ENCODE data around the gene IGFBP2.

Gene IGFBP2

DNA sequence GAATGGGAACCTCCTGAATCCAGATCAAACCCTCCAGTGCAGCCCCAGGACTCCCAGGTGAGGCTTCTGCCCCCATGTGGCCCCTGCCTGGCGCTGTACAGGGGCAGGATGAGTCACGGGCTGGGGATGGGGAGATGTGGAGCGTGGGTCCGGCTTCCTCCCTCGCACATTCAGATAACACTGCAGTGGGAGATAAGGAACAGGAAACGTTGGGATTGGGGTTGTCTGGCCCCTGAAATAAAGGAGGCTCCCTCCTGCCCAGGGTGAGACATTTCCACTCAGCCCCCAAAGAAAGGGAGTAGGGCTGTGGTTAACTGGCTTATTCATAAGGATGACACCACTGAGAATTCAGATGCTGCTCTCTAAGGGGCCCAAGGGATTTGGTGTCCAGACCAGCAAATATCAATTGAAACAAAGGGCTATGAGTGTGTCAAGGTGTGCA lies 31.4 kb downstream of the IGFBP2 start:
- DNase-seq: no peak

GRCh38 chr2:216665242-216665641 lies 32.0 kb downstream of the IGFBP2 start:
- peak; percentile 62 for DNase-seq

DNA sequence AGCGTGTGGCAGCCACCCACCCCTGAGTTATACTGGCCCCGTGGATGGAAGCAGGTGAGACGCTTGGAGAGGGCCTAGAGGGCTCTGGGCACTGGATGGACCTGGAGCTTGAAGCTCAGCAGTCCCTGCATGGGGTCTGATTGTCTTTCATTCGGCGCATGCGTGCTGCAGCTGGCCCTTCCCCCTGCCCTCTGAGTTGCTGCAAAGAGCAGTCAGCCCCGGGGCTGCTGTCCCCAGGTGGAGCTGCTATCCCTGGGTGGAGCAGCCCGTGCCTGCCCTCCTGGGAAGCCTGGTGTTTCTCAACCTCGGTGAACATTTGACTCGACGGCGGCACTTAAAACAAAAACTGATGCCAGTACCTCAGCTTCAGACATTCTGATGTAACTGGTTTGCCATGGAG lies 32.5 kb downstream of the IGFBP2 start:
- no peak for DNase-seq

- DNase-seq: peak; percentile 85
Observed at GRCh38 chr2:216666461-216667233, 33.4 kb downstream of the IGFBP2 start.

DNA sequence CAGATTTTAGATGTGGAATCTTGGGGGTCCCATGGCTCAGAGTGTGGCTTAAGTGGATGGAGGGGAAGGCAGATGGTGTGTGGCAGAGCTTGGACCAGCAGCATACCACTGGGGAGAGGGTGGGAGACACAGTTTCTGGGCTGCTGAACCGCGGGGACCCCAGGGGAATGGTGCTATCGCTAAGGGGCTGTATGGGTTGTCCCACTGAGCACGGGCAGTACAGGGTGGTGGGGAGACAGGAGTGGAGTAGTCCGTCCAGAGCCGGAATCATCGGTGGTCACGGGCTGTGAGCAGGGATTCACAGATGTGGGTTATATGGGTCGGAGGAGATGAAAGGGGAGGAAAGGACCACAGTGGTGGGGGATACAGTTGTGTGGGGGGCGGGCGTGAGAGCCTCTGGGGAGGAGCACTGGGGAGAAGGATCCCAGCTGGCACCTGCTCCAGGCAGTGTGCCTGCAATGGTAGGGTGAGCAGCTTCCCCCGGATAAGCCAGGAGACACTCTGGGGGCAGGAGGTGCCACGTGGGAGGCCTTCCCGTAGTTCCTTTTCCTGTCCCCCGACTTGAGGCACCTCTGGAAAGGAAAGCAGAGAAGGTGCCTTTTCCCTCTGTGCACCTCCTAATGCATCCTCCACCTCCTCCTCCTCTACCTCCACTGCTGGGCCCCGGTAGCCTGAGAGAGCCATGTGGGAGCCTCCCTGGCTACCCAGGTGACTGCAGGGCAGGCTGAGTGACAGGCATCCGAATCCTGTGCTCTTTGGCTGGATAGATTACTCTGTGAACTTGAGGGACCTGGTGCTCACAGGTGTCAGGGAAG lies 37.3 kb downstream of the IGFBP2 start:
- DNase-seq: no peak

- no peak for DNase-seq
Observed at GRCh38 chr2:216671081-216671411, 37.8 kb downstream of the IGFBP2 start.

- no peak for DNase-seq
Observed at GRCh38 chr2:216671791-216672343, 38.6 kb downstream of the IGFBP2 start.

GRCh38 chr2:216672466-216672865 lies 39.2 kb downstream of the IGFBP2 start:
- no peak for DNase-seq

GRCh38 chr2:216673021-216673420 lies 39.8 kb downstream of the IGFBP2 start:
- no peak for DNase-seq

GRCh38 chr2:216673609-216674008 lies 40.4 kb downstream of the IGFBP2 start:
- no peak for DNase-seq

- no peak for DNase-seq
Observed at GRCh38 chr2:216674376-216674775, 41.2 kb downstream of the IGFBP2 start.

DNA sequence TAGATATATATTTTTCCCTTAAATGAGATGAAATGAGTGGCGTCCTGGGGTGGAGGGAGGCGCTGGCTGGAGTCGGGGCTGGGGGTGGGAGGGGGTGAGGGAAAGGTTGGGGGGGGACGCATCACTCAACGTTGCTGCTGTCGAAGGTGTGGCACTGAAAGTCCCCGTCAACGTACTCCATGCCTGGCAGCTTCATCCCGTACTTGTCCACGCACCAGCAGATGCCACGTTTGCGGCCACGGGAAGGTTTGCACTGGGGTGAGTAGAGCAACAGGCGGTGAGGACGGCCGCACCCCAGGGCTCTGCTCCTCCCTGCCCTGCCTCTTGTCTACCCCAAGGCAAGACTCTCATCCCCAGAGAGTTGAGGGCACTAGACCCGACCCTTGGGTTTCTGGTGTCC lies 43.4 kb downstream of the IGFBP2 start:
- DNase-seq: no peak

GRCh38 chr2:216677439-216678097 lies 44.3 kb downstream of the IGFBP2 start:
- no peak for DNase-seq

GRCh38 chr2:216678098-216678465 lies 44.9 kb downstream of the IGFBP2 start:
- no peak for DNase-seq

DNA sequence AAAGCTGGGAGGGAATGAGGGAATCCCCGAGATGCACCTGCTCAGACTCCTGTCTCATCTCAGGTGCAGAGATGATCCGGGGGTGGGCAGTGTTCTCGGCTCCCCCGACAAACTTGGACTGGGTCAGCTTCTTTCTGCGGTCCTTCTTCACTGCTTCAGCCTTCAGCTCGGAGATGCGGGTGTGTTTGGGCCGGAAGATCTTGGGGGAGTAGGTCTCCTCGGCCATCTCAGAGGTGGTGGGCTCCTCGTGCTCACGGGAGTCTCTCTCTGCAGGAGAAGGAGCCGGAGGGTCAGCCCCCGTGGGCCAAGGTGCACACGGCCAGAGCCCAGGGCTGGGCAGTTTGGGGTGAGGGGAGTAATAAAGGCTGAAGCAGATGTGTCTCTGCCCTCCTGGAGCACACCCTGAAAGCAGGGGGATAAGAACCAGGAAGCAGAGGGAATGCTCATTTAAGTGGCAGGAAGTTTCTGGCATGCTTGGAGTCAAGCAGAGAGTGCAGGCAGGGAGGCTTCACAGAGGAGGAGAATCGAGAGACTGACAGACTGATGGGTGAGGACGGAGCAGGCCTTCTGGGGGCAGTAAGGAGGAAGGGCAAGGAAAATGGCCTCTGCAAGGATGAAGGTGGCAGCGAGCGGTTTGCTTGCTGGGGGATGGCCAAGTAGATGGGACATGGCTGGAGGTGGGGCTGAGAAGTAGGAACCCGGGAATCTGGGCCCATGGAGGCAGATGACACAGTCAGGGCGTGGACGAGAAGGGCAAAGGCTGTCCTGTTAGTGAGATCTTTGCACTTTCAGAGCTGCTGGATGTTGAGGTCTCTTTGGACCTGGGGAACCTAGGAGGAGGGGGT lies 45.8 kb downstream of the IGFBP2 start:
- no peak for DNase-seq

DNA sequence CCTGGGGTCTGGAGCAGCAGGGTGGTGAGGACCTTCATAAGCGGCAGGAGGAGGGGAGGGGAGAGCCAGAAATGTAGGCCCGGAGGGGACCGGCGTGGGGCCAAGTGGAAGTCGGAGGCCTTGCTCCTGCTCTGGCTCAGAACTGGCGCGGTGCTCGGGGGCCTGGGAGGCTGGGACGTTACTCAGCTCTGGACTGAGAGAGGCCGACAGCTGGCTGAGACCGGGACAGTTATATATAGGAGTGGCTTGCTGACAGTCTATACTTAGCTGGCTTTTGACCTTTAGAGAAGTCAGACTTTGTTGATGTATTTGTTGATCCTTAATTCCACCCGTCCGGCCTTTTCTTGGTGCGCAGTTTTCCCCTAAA lies 46.4 kb downstream of the IGFBP2 start:
- DNase-seq: peak; percentile 72

DNA sequence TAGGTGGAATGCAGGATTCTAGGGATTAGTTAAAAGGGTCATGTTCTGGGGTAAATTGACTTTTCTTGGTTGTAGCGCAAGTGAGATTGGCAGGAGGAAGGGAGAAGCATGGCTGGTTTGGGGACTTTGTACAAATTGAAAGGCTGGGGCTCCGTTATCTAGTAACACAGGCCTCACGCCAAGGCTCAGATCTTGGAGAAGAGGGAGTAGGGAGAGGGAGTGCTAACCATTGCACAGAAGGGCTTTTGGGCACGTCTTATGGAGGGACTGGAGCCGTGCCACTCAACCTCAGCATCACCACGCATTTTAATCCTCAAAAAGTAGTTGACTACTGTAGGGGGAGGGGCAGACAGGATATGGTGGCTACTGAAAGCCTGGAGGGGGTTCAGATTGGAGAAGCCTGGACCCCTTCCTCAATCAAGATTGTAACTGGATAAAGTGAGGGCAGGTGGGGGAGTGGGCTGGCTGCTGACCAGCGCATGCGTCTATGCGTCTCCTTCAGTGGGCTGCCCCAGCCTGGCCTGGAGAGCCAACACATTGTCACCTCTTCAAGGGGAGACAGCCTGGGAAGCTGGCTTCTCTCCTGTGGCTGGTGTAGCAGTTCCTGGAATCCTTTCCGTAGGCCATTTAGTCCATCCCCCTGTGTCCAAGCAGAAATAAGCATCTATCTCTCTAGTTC lies 47.9 kb downstream of the IGFBP2 start:
- no peak for DNase-seq

DNA sequence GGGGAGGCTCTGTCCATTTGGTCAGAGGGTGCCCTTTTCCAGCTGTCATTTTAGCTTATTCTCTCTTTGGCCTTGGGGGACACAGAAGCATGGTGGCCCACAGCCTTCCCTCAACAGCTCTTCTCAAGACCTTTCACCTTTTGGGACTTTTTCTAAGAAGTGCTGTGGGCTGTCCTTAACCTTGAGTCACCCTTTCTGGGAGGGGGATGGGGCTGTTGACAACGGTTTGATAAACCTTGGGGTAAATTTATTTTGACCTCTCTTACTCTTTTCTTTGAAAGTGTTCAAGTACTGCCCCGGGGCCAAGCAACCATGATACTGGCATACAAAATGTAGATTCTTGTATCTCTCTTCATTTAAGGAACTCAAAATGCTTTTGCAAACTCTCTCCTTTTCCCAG lies 48.5 kb downstream of the IGFBP2 start:
- DNase-seq: no peak

DNA sequence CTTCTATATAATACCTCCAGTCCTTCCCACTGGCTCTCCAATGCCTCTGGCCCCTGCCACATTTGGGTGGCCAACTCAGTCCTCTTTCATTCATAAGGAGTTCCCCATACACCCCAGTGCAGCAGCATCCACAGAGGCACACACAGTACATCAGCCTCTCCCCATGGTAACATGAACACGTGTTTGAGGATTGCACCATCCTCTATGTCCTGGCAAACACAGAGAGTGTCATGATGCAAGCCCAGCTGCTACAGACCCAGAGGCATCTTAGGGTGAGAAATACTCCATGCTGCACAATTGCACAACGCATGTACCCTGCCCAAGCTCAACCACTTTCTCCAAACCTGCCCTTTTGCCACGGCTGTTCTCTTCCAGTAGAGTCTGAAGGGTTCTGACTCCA lies 50.6 kb downstream of the IGFBP2 start:
- peak; percentile 51 for DNase-seq

GRCh38 chr2:216685327-216685875 lies 52.2 kb downstream of the IGFBP2 start:
- DNase-seq: no peak

DNA sequence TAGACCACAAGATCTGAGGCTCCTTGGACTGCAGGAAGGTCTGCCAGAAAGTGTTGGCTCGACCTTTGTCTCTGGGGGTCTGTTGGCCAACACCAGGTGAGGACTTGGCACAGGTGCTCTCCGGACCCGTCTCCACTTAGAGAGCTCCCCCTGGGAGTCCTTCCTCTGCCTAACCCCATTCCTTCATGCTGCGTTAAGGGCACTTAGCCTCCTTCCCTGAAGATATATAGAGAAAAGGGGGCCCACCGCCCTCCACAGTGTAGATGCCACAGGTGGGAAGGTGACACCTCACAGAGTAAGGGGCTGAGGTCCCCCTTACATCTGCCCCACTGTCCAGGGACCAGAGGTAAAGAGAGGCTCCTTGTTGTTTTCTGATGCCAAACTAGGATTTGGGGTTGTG lies 53.9 kb downstream of the IGFBP2 start:
- DNase-seq: no peak

DNA sequence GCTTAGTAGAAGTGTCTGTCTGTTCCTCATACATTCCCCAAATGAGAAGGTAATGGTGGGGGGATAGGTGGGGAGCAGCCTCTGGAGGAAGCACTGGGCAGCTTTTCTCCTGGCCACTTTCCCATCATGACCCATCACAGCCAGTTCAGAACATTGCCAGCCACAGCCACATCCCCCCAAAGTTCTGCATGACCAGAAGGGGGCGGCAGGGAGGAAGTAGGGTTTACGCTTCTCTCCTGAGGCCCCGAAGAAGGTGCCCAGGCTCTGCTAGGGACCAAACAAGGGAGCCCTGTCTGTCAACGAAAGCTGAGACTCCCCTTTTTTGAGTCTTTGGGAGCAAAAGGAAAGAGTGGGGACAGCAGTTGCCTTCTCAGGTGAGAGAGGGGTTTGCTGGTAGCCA lies 54.4 kb downstream of the IGFBP2 start:
- no peak for DNase-seq

Measured in right hindlimb (tissue), 1 donor.